Natural killer cell (primary cell): ENCODE data around the gene NEO1. TPM values are rescaled to one million over a fixed set of nuclear protein-coding genes. Genes with fewer than 3 reads are reported as not detected.

Source experiments
- ATAC-seq, 3 donors: fragments of 150-1000 bp in 2 of 3; fragments of 200-7000 bp in 1 of 3; cut with Tn5 transposase; 1 replicate in 1 of 3; 2 replicates in 2 of 3; pipeline ENCODE4 v1.10.0; 2021; ENCODE audit warnings: mild to moderate bottlenecking in 2 of 3, moderate library complexity in 2 of 3
- DNase-seq, 2 donors: peaks; one replicate each; pipeline versions ENCODE4 v3.0.0 to v3.0.0-alpha.2; 2013 to 2021; ENCODE audit warnings: mixed read lengths in 1 of 2
- H3K27ac ChIP-seq: one replicate; pipeline ENCODE4 v1.5.1; 2013; ENCODE audit warnings: mild to moderate bottlenecking, low read length
- H3K27me3 ChIP-seq: one replicate; pipeline ENCODE4 v1.6.1; 2013; ENCODE audit warnings: low read length; ENCODE audit not compliant: control insufficient read depth, insufficient read depth
- H3K36me3 ChIP-seq: one replicate; pipeline ENCODE4 v1.6.1; 2013; ENCODE audit warnings: low read length; ENCODE audit not compliant: control insufficient read depth, insufficient read depth
- H3K4me1 ChIP-seq: one replicate; pipeline ENCODE4 v1.6.1; 2013; ENCODE audit warnings: low read length; ENCODE audit not compliant: control insufficient read depth, insufficient read depth
- H3K4me3 ChIP-seq: one replicate; pipeline ENCODE4 v1.5.1; 2013; ENCODE audit warnings: low read length
- H3K9me3 ChIP-seq: one replicate; pipeline ENCODE4 v1.6.1; 2013; ENCODE audit warnings: low read length; ENCODE audit not compliant: control insufficient read depth, insufficient read depth
- H3K27ac Mint-ChIP-seq, 2 donors: one replicate each; pipeline ENCODE4 v1.8.0; 2022; ENCODE audit warnings: mild to moderate bottlenecking in 2 of 2, mixed read lengths in 2 of 2, moderate library complexity in 1 of 2
- H3K27me3 Mint-ChIP-seq, 2 donors: one replicate each; pipeline ENCODE4 v1.8.0; 2022; ENCODE audit warnings: low read depth in 2 of 2, mixed read lengths in 2 of 2
- H3K36me3 Mint-ChIP-seq: one replicate; pipeline ENCODE4 v1.8.0; 2022; ENCODE audit warnings: mixed read lengths
- H3K4me1 Mint-ChIP-seq, 2 donors: one replicate each; pipeline ENCODE4 v1.8.0; 2022; ENCODE audit warnings: mixed read lengths in 2 of 2
- H3K4me3 Mint-ChIP-seq: one replicate; pipeline ENCODE4 v1.8.0; 2022; ENCODE audit warnings: mild to moderate bottlenecking, moderate library complexity, mixed read lengths
- H3K9me3 Mint-ChIP-seq, 2 donors: one replicate each; pipeline ENCODE4 v1.8.0; 2022; ENCODE audit warnings: mixed read lengths in 2 of 2
- WGBS: methylation state at CpG from one replicate; pipeline ENCODE4 v1.1.7; 2013; ENCODE audit warnings: missing lambda C conversion rate; ENCODE audit not compliant: insufficient coverage; 5-methylcytosine and 5-hydroxymethylcytosine counted together
- intact Hi-C: fragments of 100-400 bp; cut with micrococcal nuclease; formaldehyde crosslinking; loops from one replicate; pipeline ENCODE4 v1.14.2; 2022
- total RNA-seq, 4 donors: library from RNA; stranded (reverse); fragments of 120-200 nt in 1 of 4; gene quantifications; one replicate each; pipeline versions ENCODE4 v1.2.3 to v1.2.4, GENCODE V29; 2013 to 2022
- TF ChIP-seq, protein P1 (sequence below): fragments of 200-600 bp; IDR thresholded peaks from one replicate; pipeline ENCODE4 v1.8.0; 2022; ENCODE audit warnings: antibody characterized with exemption

The NEO1 gene
- total RNA-seq, 3 donors from 2014 or later (not counting 1 experiment from before 2014, with no cell fraction given) = 16.3 to 19.0 (median 17.4) TPM

DNA sequence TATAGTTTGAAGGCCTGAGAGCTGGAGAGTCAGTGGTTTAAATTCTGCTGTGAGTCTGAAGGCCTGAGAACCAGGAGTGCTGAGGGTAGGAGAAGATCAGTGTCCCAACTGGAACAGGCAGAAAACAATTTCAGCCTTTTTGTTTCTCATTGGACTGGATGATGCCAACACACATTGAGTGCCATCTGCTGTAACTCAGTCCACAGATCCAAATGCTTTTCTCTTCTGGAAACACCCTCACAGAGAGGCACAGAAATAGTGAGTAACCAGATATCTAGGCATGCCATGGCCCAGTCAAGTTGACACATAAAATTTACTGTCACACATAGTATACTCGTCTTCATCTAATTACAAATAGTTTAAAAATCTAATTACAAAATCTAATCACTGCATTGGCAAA lies 100.8 kb downstream of the NEO1 start:
- peaks cover 4 to 13% of the 10 kb centered on the region in 2 donors for H3K9me3 Mint-ChIP-seq

DNA sequence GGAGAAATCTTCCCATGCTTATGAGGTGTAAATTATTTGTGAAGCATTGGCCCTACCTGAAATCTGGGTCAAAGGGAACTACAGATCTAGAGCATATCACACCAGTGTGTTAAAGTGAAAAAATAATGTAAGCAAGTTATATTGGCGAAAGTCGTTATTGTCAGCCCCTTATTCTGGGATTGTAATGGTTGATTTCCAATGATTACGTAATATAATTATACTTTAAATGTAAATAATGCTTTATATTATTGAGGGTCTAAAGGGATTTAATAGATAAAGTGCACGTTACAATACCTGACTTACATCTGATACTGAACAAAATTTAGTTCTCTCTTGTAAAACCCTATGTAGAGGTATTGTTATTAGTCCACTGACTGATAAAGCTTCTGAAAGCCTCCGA lies 101.2 kb downstream of the NEO1 start:
- ATAC-seq (no peak), DNase-seq (no peak)
- intact Hi-C loops = no loop called here
- no peaks in the 10 kb centered on the region for H3K27me3 Mint-ChIP-seq
- Histone ChIP-seq H3K27ac (no peak overlapping the region), H3K9me3 (peaks cover 8% of the 10 kb centered on the region), H3K4me1 (no peaks in the 10 kb centered on the region), H3K27me3 (no peaks in the 10 kb centered on the region), H3K4me3 (no peak overlapping the region), H3K36me3 (no peaks in the 10 kb centered on the region)
- TF ChIP-seq, protein P1, sequence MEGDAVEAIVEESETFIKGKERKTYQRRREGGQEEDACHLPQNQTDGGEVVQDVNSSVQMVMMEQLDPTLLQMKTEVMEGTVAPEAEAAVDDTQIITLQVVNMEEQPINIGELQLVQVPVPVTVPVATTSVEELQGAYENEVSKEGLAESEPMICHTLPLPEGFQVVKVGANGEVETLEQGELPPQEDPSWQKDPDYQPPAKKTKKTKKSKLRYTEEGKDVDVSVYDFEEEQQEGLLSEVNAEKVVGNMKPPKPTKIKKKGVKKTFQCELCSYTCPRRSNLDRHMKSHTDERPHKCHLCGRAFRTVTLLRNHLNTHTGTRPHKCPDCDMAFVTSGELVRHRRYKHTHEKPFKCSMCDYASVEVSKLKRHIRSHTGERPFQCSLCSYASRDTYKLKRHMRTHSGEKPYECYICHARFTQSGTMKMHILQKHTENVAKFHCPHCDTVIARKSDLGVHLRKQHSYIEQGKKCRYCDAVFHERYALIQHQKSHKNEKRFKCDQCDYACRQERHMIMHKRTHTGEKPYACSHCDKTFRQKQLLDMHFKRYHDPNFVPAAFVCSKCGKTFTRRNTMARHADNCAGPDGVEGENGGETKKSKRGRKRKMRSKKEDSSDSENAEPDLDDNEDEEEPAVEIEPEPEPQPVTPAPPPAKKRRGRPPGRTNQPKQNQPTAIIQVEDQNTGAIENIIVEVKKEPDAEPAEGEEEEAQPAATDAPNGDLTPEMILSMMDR = no peak
- H3K36me3 Mint-ChIP-seq = peaks cover 21% of the 10 kb centered on the region
- WGBS = 100% methylated on average over 2 of the region's 5 CpGs
- peaks cover 4 to 13% of the 10 kb centered on the region in 2 donors for H3K9me3 Mint-ChIP-seq
- H3K4me3 Mint-ChIP-seq = no peak overlapping the region
- H3K4me1 Mint-ChIP-seq = no peaks in the 10 kb centered on the region
- H3K27ac Mint-ChIP-seq = no peak overlapping the region

More for the DNA sequence above, 100.8 kb downstream of the NEO1 start:
- Mint-ChIP-seq H3K36me3 (peaks cover 21% of the 10 kb centered on the region), H3K27ac (no peak overlapping the region), H3K4me3 (no peak overlapping the region), H3K27me3 (no peaks in the 10 kb centered on the region), H3K4me1 (no peaks in the 10 kb centered on the region)
- no peak overlapping the region for H3K4me3 ChIP-seq
- peaks cover 8% of the 10 kb centered on the region for H3K9me3 ChIP-seq
- no peaks in the 10 kb centered on the region for H3K27me3 ChIP-seq
- DNase-seq = no peak
- no peaks in the 10 kb centered on the region for H3K4me1 ChIP-seq
- no peak for ATAC-seq
- no peaks in the 10 kb centered on the region for H3K36me3 ChIP-seq
- TF ChIP-seq, protein P1 = no peak
- intact Hi-C loops = no loop called here
- WGBS = 92% methylated on average over 1 of the region's 1 CpG
- no peak overlapping the region for H3K27ac ChIP-seq

DNA sequence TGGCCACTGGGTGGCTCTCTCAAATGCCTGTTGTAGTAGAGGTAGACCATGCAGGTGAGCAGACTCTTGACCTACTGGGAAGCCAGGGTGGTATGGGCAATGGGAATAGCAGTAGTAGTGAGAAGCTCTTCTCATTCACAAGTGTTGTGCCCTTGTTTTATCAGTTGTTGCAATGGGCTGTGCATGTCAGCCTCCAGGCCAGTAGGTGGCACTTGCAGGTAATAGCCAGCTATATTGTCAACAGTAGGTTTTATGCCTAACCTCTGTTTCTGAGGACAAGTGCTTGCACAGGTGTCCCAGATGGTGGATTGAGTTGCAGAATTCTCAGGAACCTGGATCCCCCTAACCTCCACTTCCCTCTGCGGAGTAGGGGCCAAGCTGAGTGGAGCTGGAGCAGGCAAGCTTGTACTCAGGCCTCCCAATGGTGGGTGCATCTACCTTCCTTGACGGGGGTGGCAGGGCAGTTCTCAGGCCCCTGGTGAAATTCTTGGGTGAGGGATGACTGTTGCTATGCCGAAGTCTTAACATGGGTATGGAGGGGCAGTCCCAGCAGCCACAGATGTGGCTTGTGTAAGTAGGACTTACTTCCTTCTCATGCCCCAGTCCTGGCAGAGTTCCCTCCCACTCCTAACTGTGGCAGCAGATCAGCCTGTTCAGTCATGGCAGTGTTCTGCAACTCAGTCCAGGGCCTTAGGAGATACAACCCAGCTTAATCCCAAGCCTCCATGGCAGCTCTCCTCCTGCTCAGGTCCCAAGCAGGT lies 104.3 kb downstream of the NEO1 start:
- no peak overlapping the region for H3K4me3 Mint-ChIP-seq
- H3K4me1 Mint-ChIP-seq = no peaks in the 10 kb centered on the region
- Histone ChIP-seq H3K27ac (no peak overlapping the region), H3K27me3 (no peaks in the 10 kb centered on the region), H3K36me3 (no peaks in the 10 kb centered on the region), H3K9me3 (peaks cover 8% of the 10 kb centered on the region), H3K4me1 (no peaks in the 10 kb centered on the region), H3K4me3 (no peak overlapping the region)
- H3K9me3 Mint-ChIP-seq = peaks cover 4 to 13% of the 10 kb centered on the region in 2 donors
- TF ChIP-seq, protein P1 = no peak
- WGBS = 87% methylated on average over 3 of the region's 3 CpGs
- DNase-seq (no peak), ATAC-seq (no peak)
- peaks cover 21% of the 10 kb centered on the region for H3K36me3 Mint-ChIP-seq
- intact Hi-C loops = no loop called here
- H3K27me3 Mint-ChIP-seq = peaks cover 0 to 8% of the 10 kb centered on the region in 2 donors
- H3K27ac Mint-ChIP-seq = no peak overlapping the region

DNA sequence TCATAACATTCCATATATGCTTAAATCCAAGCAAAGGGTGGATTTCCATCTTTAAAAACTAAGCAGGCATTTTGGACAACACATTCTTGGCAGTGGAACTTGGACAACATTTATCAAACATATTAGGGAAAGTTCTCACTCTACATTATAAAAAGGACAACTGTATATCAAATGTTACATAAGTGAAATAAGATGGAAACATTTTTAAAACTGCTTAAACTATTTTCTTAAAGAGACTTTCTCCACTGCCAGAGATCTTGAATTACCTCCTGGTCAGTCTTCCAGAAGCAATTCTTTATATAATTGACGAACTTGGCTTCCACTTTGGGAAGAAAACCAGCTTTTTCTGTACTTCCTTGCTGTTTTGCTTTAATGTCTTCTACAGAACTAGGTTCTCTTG lies 109.3 kb downstream of the NEO1 start:
- no peaks in the 10 kb centered on the region for H3K4me1 ChIP-seq
- Mint-ChIP-seq H3K27ac (no peak overlapping the region), H3K4me3 (no peak overlapping the region), H3K9me3 (no peaks in the 10 kb centered on the region), H3K4me1 (no peaks in the 10 kb centered on the region), H3K27me3 (peaks cover 4 to 8% of the 10 kb centered on the region in 2 donors), H3K36me3 (peaks cover 16% of the 10 kb centered on the region)
- H3K9me3 ChIP-seq = peaks cover 10% of the 10 kb centered on the region
- ATAC-seq (no peak), DNase-seq (no peak)
- H3K27ac ChIP-seq = no peak overlapping the region
- intact Hi-C loops = no loop called here
- TF ChIP-seq, protein P1 = no peak
- H3K36me3 ChIP-seq = no peaks in the 10 kb centered on the region
- 71% methylated on average over 1 of the region's 1 CpG for WGBS
- no peak overlapping the region for H3K4me3 ChIP-seq
- H3K27me3 ChIP-seq = no peaks in the 10 kb centered on the region
